SU-DHL-6 (cell line): ENCODE results near the gene SBK1.

Experiments
- H2AFZ ChIP-seq: fragments of 200-600 bp; sonication (generic); 2 replicates; pipeline ENCODE4 v1.6.1; 2014; ENCODE audit warnings: low read depth, mild to moderate bottlenecking, moderate library complexity, mixed read lengths, antibody characterized with exemption, low read length; ENCODE audit not compliant: severe bottlenecking
- H3F3A ChIP-seq: fragments of 200-600 bp; shearing (Covaris generic); 2 replicates; pipeline ENCODE4 v1.6.0; 2016; ENCODE audit warnings: antibody characterized with exemption, mild to moderate bottlenecking; ENCODE audit not compliant: insufficient read depth
- H3K27ac ChIP-seq: fragments of 200-600 bp; sonication (generic); 2 replicates; pipeline ENCODE4 v1.5.1; 2016; ENCODE audit warnings: low read depth, mild to moderate bottlenecking, low read length, moderate library complexity, mixed read lengths
- H3K27me3 ChIP-seq: fragments of 200-600 bp; sonication (generic), shearing (Covaris generic); 2 replicates; pipeline ENCODE4 v1.6.0; 2014; ENCODE audit warnings: mild to moderate bottlenecking, low read length
- H3K36me3 ChIP-seq: fragments of 200-600 bp; sonication (generic); 2 replicates; pipeline ENCODE4 v1.6.1; 2014; ENCODE audit warnings: mild to moderate bottlenecking, low read length, mixed read lengths
- H3K4me2 ChIP-seq: fragments of 300-600, 200-600 bp; shearing (Covaris generic), sonication (generic); 2 replicates; pipeline ENCODE4 v1.6.0; 2014; ENCODE audit warnings: low read length, low read depth, mild to moderate bottlenecking; ENCODE audit not compliant: poor library complexity, severe bottlenecking
- H3K4me3 ChIP-seq: fragments of 200-600 bp; sonication (generic); 2 replicates; pipeline ENCODE4 v1.5.1; 2014; ENCODE audit warnings: antibody characterized with exemption, low read length, mild to moderate bottlenecking, mixed read lengths; ENCODE audit not compliant: insufficient read depth, poor library complexity, severe bottlenecking
- H3K79me2 ChIP-seq: fragments of 200-600 bp; sonication (generic); 2 replicates; pipeline ENCODE4 v1.6.1; 2014; ENCODE audit warnings: mild to moderate bottlenecking, low read length, moderate library complexity; ENCODE audit not compliant: insufficient read depth
- H3K9ac ChIP-seq: fragments of 200-600 bp; sonication (generic); 2 replicates; pipeline ENCODE4 v1.7.0; 2014; ENCODE audit warnings: mild to moderate bottlenecking, low read length
- H3K9me2 ChIP-seq: fragments of 200-600 bp; sonication (generic); replicated peaks from 2 replicates; pipeline ENCODE4 v1.6.1; 2014; ENCODE audit warnings: low read length; ENCODE audit not compliant: insufficient read depth
- H3K9me3 ChIP-seq: fragments of 200-600 bp; sonication (generic); 2 replicates; pipeline ENCODE4 v1.6.1; 2014; ENCODE audit warnings: low read length, mixed read lengths; ENCODE audit not compliant: insufficient read depth
- H4K20me1 ChIP-seq: fragments of 200-600 bp; sonication (generic); 2 replicates; pipeline ENCODE4 v1.6.1; 2014; ENCODE audit warnings: low read depth, mild to moderate bottlenecking, antibody characterized with exemption, low read length, moderate library complexity, mixed read lengths
- EZH2phosphoT487 ChIP-seq: fragments of 200-600 bp; sonication (generic), shearing (Covaris generic); conservative IDR thresholded peaks from 2 replicates; pipeline ENCODE4 v1.6.1; 2018; ENCODE audit warnings: mild to moderate bottlenecking, antibody characterized with exemption, low read length, moderate library complexity, mixed read lengths
- TF ChIP-seq, protein P1 (sequence below): fragments of 200-600 bp; sonication (generic); IDR thresholded peaks from one replicate; pipeline ENCODE4 v1.5.1; 2017; ENCODE audit warnings: antibody characterized with exemption, mild to moderate bottlenecking, low read length, moderate library complexity; ENCODE audit not compliant: insufficient read depth, poor library complexity, severe bottlenecking

SBK1 gene

DNA sequence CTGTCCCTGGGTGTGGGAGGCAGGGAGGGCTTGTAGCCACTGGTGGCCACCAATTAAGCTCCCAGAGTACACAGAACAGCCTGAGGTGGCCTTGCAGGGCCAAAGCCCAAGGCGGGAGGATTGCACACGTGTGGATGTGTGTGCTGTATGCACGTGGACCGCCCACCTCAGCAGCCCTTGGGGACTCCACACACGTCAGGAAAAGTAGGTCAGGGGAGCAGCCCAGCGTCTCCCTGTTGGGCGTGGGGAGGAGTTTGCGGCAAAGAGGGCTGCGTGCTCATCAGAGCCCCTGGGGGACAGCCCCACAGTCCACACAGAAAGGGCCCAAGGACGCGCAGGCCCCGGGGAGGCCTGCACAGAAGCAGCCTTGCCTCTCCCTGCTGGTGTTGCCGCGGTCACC, 19.6 kb downstream of the SBK1 start:
- Histone ChIP-seq H3K9ac (no peak overlapping the region), H4K20me1 (no peaks in the 10 kb centered on the region)

DNA sequence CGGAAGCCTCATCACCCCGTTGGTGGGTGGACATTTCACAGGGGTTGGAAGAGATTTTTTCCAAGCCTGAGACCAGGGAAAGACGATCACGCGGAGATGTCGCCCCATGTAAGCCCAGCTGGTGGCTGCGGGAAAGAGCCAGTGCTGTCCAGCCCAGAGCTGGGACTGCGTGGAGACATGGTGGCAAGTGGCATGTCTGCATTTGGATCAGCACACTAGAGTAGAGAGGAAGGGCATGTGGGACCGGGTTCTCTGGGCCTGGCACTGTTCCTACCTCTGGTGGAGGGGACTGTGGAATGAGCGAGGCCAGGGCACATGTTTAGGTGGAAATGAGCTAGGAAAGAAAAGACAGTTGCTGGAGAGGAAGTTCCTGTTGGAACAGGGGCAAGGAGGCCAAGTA, 20.0 kb downstream of the SBK1 start:
- no peak for TF ChIP-seq EZH2phosphoT487
- no peaks in the 10 kb centered on the region for H3K27me3 ChIP-seq
- H3K4me3 ChIP-seq, result no peak overlapping the region
- no peaks in the 10 kb centered on the region for H3K9me2 ChIP-seq
- no peak overlapping the region for H3K9ac ChIP-seq
- no peak overlapping the region for H3K27ac ChIP-seq
- H3F3A ChIP-seq, result no peaks in the 10 kb centered on the region
- H3K4me2 ChIP-seq, result no peak overlapping the region
- H3K9me3 ChIP-seq, result no peaks in the 10 kb centered on the region
- H3K36me3 ChIP-seq, result no peaks in the 10 kb centered on the region
- no peaks in the 10 kb centered on the region for H3K79me2 ChIP-seq
- H2AFZ ChIP-seq, result no peak overlapping the region
- H4K20me1 ChIP-seq, result no peaks in the 10 kb centered on the region

More for the DNA sequence above, 19.6 kb downstream of the SBK1 start:
- H3K4me3 ChIP-seq, result no peak overlapping the region
- no peaks in the 10 kb centered on the region for H3K9me2 ChIP-seq
- no peak overlapping the region for H2AFZ ChIP-seq
- no peaks in the 10 kb centered on the region for H3K79me2 ChIP-seq
- H3F3A ChIP-seq, result no peaks in the 10 kb centered on the region
- H3K27ac ChIP-seq, result no peak overlapping the region
- no peaks in the 10 kb centered on the region for H3K27me3 ChIP-seq
- TF ChIP-seq, protein P1, sequence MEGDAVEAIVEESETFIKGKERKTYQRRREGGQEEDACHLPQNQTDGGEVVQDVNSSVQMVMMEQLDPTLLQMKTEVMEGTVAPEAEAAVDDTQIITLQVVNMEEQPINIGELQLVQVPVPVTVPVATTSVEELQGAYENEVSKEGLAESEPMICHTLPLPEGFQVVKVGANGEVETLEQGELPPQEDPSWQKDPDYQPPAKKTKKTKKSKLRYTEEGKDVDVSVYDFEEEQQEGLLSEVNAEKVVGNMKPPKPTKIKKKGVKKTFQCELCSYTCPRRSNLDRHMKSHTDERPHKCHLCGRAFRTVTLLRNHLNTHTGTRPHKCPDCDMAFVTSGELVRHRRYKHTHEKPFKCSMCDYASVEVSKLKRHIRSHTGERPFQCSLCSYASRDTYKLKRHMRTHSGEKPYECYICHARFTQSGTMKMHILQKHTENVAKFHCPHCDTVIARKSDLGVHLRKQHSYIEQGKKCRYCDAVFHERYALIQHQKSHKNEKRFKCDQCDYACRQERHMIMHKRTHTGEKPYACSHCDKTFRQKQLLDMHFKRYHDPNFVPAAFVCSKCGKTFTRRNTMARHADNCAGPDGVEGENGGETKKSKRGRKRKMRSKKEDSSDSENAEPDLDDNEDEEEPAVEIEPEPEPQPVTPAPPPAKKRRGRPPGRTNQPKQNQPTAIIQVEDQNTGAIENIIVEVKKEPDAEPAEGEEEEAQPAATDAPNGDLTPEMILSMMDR, result no peak
- TF ChIP-seq EZH2phosphoT487, result no peak
- no peaks in the 10 kb centered on the region for H3K9me3 ChIP-seq
- H3K4me2 ChIP-seq, result no peak overlapping the region
- H3K36me3 ChIP-seq, result no peaks in the 10 kb centered on the region

DNA sequence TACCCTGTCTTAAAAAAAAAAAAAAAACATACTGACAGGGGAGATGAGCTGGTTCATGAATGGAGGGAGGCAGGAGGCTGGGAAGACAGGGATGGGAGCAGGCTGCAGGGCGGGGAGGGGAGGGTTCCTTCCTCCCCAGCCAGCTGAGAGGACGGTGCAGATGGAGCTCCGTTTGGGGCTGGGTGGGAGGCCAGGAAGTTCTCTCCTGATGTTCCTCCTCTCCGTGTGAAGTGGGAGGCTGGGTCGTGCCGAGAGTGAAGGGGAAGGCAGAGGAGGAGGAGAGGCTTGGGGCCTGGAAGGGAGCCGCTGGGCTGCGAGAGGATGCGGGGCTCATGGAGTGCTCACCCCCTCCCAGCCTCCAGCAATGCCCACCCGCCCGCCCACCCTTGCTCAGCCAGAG, 21.3 kb downstream of the SBK1 start:
- Histone ChIP-seq H3F3A (no peaks in the 10 kb centered on the region), H3K27me3 (no peaks in the 10 kb centered on the region), H3K9ac (no peak overlapping the region), H3K4me2 (no peak overlapping the region), H3K27ac (no peak overlapping the region), H3K4me3 (no peak overlapping the region), H3K36me3 (no peaks in the 10 kb centered on the region), H3K9me2 (no peaks in the 10 kb centered on the region), H4K20me1 (no peaks in the 10 kb centered on the region), H3K9me3 (no peaks in the 10 kb centered on the region), H2AFZ (no peak overlapping the region), H3K79me2 (no peaks in the 10 kb centered on the region)
- TF ChIP-seq, protein P1, result no peak
- no peak for TF ChIP-seq EZH2phosphoT487

DNA sequence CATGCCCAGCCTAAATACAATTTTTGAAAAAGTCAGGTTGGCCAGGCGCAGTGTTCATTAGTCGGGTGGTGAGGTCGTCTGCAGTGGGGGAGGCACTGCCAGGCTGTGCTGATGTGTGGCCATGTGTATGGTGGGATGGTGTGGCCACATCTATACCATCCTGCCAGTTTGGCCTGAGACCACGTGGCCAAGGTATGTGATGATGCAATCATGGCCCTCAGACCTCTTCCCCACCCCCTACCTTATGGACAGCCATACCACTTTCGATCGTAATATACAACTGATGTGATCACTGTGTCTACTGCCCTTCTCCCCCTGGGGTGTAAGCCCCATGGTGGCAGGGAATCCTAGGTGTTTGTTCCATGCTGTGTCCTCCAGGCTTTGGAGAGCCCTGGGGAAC, 23.7 kb downstream of the SBK1 start:
- no peak overlapping the region for H3K27ac ChIP-seq
- no peaks in the 10 kb centered on the region for H3K36me3 ChIP-seq
- no peaks in the 10 kb centered on the region for H3K79me2 ChIP-seq
- H3K9me2 ChIP-seq, result no peaks in the 10 kb centered on the region
- H3K27me3 ChIP-seq, result no peaks in the 10 kb centered on the region
- no peak overlapping the region for H3K4me2 ChIP-seq
- no peaks in the 10 kb centered on the region for H3F3A ChIP-seq
- no peak for TF ChIP-seq EZH2phosphoT487
- TF ChIP-seq, protein P1, result no peak
- no peak overlapping the region for H3K4me3 ChIP-seq
- H4K20me1 ChIP-seq, result no peaks in the 10 kb centered on the region
- H3K9me3 ChIP-seq, result no peaks in the 10 kb centered on the region
- no peak overlapping the region for H2AFZ ChIP-seq
- H3K9ac ChIP-seq, result no peak overlapping the region
